AG10803 (cell line): ENCODE results near the gene PHF20.
"Not testable (repeated sequence)": the region's sequence is repeated elsewhere in the genome, so short reads cannot be mapped to it uniquely, and the experiment has no call there.

Source experiments
- DNase-seq: peaks from one replicate; pipeline ENCODE4 v3.0.0; 2010; ENCODE audit warnings: low read depth
- H3K4me3 ChIP-seq: 2 replicates; pipeline ENCODE4 v1.5.1; 2011; ENCODE audit warnings: mild to moderate bottlenecking, low read length, control low read depth
- TF ChIP-seq, protein P1 (sequence below): conservative IDR thresholded peaks from 2 replicates; pipeline ENCODE4 v1.5.1; 2011; ENCODE audit warnings: mild to moderate bottlenecking, low read length, control low read depth, inconsistent platforms

PHF20 gene

GRCh38 chr20:35771689-35772562, at the start of gene PHF20:
Gene PHF20 (plus strand): TSS chr20:35772015. CDS start chr20:35801523, 29,508 bp downstream.
- TF ChIP-seq, protein P1, sequence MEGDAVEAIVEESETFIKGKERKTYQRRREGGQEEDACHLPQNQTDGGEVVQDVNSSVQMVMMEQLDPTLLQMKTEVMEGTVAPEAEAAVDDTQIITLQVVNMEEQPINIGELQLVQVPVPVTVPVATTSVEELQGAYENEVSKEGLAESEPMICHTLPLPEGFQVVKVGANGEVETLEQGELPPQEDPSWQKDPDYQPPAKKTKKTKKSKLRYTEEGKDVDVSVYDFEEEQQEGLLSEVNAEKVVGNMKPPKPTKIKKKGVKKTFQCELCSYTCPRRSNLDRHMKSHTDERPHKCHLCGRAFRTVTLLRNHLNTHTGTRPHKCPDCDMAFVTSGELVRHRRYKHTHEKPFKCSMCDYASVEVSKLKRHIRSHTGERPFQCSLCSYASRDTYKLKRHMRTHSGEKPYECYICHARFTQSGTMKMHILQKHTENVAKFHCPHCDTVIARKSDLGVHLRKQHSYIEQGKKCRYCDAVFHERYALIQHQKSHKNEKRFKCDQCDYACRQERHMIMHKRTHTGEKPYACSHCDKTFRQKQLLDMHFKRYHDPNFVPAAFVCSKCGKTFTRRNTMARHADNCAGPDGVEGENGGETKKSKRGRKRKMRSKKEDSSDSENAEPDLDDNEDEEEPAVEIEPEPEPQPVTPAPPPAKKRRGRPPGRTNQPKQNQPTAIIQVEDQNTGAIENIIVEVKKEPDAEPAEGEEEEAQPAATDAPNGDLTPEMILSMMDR = no peak
- peak; percentile 97 for DNase-seq
- peak within 1 kb of the TSS; percentile 94 for H3K4me3 ChIP-seq

- DNase-seq, H3K4me3 ChIP-seq: not testable (repeated sequence)
Observed at GRCh38 chr20:35723275-35723639, 48.6 kb upstream of the PHF20 start.

DNA sequence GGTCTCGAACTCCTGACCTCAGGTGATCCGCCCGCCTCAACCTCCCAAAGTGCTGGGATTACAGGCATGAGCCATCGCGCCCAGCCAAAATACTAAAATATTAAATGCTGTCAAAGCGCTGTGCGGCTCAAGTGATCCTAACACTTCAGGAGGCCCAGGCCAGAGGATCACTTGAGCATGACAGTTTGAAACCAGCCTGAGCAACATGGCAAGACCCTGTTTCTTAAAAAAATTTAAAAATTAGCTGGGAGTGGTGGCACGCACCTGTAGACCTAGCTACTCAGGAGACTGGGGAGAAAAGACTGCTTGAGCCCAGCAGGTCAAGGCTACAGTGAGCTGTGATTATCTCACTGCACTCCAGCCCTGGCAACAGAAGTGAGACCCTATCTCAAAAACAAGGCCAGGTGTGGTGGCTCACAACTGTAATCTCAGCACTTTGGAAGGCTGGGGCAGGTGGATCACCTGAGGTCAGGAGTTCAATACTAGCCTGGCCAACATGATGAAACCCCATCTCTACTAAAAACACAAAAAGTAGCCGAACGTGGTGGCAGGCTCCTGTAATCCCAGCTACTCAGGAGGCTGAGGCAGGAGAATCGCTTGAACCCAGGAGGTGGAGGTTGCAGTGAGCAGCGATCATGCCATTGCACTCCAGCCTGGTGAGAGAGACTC, 48.0 kb upstream of the PHF20 start:
- H3K4me3 ChIP-seq, DNase-seq: not testable (repeated sequence)

GRCh38 chr20:35724321-35725230, 47.2 kb upstream of the PHF20 start:
- TF ChIP-seq, protein P1 = no peak
- DNase-seq = no peak
- no peak overlapping the region for H3K4me3 ChIP-seq

- DNase-seq = no peak
- no peak overlapping the region for H3K4me3 ChIP-seq
- TF ChIP-seq, protein P1 = no peak
Observed at GRCh38 chr20:35726842-35727711, 44.7 kb upstream of the PHF20 start.

- H3K4me3 ChIP-seq = no peak overlapping the region
- no peak for DNase-seq
- TF ChIP-seq, protein P1 = no peak
Observed at GRCh38 chr20:35729283-35729807, 42.5 kb upstream of the PHF20 start.

DNA sequence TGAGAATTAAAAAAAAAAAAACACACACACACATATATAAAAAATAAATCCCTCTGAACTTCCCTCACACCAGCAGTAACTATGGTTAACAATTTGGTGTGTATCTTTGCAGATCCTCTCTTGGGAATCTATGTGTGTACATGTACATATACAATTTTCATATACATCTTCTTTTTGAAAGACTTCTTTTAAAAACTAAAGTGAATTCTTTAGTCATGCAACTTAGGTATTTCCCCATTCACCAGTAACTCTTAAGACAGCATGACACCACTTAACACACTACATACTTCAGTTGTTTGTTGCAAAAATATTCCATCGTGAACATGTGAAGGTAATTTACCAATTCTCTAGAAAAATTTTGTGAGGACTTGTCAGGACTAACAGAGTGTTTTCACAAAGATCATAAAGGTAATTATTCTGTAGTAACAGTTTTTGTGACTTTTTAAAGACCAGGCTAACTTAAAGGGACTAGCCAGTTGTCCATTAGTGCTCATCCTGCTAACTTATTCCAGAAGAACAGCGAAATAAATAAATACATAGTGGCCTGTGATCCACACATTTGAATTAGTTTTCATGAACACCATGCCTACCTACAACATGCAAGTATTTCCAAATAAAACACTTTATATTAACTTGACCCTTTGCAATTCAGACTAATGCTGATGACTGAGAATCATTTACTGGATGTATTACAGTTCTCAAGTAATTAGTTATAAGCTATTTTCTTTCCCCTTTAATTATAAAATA, 41.8 kb upstream of the PHF20 start:
- H3K4me3 ChIP-seq = no peak overlapping the region
- TF ChIP-seq, protein P1 = no peak
- no peak for DNase-seq
